Keratinocyte (primary cell): ENCODE measurements around the gene SEC23A.

Source experiments
- CTCF ChIP-seq, 3 experiments: IDR thresholded peaks in 1 of 3; conservative IDR thresholded peaks in 1 of 3; optimal IDR thresholded peaks in 1 of 3; 2 replicates in 2 of 3; 3 replicates in 1 of 3; pipeline versions ENCODE3 to v1.5.1; 2011; ENCODE audit warnings: low read length in 3 of 3, mild to moderate bottlenecking in 3 of 3, moderate library complexity in 2 of 3, control low read depth in 1 of 3, inconsistent platforms in 1 of 3; ENCODE audit not compliant: insufficient read depth in 2 of 3; ENCODE audit errors: extremely low read depth in 1 of 3
- EZH2 ChIP-seq: IDR thresholded peaks from one replicate; pipeline ENCODE4 v1.6.1; 2012; ENCODE audit warnings: inconsistent platforms, mild to moderate bottlenecking, low read length, moderate library complexity

- TF ChIP-seq CTCF (optimal IDR thresholded peaks at IDR 0.05 in 1 of 3, IDR thresholded peaks at IDR 0.05 in 1 of 3, conservative IDR thresholded peaks at IDR 0.05 in 1 of 3; ENCODE audit: extremely low read depth in 1 of 3, insufficient read depth in 2 of 3, low read length in 3 of 3) (no peak), EZH2 (no peak)
Measured at GRCh38 chr14:38982278-38982677, 120.8 kb downstream of the SEC23A start.
